Fibroblast of the aortic adventitia (primary cell): Measurements from ENCODE around the gene RAB8B. TPM values are rescaled to one million over a fixed set of nuclear protein-coding genes. Genes with fewer than 3 reads are reported as not detected.

Experiments used
- DNase-seq: peaks from one replicate; pipeline ENCODE4 v3.0.0-alpha.2; 2010; ENCODE audit warnings: low read depth
- H3K4me3 ChIP-seq: 2 replicates; pipeline ENCODE4 v1.5.1; 2011; ENCODE audit warnings: low read depth, mild to moderate bottlenecking, control low read depth, low read length, moderate library complexity
- CTCF ChIP-seq: IDR thresholded peaks from 2 replicates; pipeline ENCODE4 v1.5.1; 2011; ENCODE audit warnings: mild to moderate bottlenecking, low read length, control low read depth, inconsistent platforms; ENCODE audit not compliant: insufficient read depth
- total RNA-seq: library from RNA; depleted of rRNA; stranded (reverse); fragments of >200 nt; gene quantifications from 2 replicates; pipeline ENCODE4 v1.2.3, GENCODE V29; 2012; ENCODE audit warnings: low replicate concordance

The RAB8B gene
- 25.3 and 84.1 TPM in 2 replicates for total RNA-seq

GRCh38 chr15:63188926-63189871, at the start of gene RAB8B:
RAB8B (plus strand) TSS chr15:63189606; CDS start chr15:63189625, 19 bp downstream.
- no peak for TF ChIP-seq CTCF
- peak within 1 kb of the TSS; percentile 92 for H3K4me3 ChIP-seq
- peak; percentile 94 for DNase-seq

- TF ChIP-seq CTCF = no peak
- no peak for DNase-seq
- H3K4me3 ChIP-seq = no peak overlapping the region
These were observed 48.5 kb upstream of the RAB8B start for GRCh38 chr15:63140936-63141335.

GRCh38 chr15:63145426-63145825, 44.0 kb upstream of the RAB8B start:
- H3K4me3 ChIP-seq = no peak overlapping the region
- no peak for DNase-seq
- no peak for TF ChIP-seq CTCF

GRCh38 chr15:63146684-63147083, 42.7 kb upstream of the RAB8B start:
- no peak overlapping the region for H3K4me3 ChIP-seq
- peak; percentile 19 for TF ChIP-seq CTCF
- DNase-seq = no peak

GRCh38 chr15:63151665-63152064, 37.7 kb upstream of the RAB8B start:
- no peak for TF ChIP-seq CTCF
- no peak for DNase-seq
- H3K4me3 ChIP-seq = no peak overlapping the region

GRCh38 chr15:63155486-63155885, 33.9 kb upstream of the RAB8B start:
- no peak for DNase-seq
- H3K4me3 ChIP-seq = peak overlapping the region; percentile 93
- no peak for TF ChIP-seq CTCF
